ENCODE data around the gene BBS9.

Gene BBS9

DNA sequence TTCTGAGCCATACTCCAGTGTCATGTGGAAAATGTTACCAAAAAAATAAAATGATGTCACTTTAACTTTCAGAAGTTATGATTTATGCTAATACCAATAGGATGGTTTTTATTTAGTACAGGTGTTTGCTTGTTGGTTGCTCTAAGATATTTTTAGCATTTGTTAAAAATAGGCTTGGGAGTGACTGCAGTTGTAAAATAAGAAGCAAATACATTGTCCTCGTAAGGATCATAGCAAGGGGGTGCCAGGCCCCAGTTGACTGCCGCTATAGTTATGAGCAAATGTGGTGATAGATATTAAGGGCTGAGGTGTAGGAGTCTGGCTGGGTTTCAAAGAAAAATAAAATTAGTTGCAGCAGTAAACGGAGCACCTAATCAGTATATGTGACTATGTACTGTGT is 421.6 kb downstream of the BBS9 start:
- DNase-seq (ENCODE audit: low spot score), result no peak

DNA sequence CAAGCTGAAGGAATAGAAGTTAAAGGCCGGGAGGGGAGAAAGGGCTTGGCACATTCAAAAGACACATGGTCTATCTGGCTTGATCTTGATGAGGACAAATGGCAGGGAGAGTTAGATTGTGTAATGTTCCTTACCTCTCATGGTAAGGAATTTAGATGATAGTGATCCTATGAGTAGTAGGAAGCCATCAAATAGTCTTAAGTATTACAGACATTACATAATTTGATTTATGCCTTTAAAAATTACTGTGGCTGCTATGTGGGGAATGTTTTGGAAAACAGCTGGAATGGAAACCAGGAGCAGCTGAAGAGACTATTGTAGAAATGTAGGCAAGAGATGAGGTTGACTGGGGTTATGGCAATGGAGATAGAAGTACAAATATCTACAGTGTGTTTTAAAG is 424.7 kb downstream of the BBS9 start:
- no peak for DNase-seq (ENCODE audit: low spot score)

DNA sequence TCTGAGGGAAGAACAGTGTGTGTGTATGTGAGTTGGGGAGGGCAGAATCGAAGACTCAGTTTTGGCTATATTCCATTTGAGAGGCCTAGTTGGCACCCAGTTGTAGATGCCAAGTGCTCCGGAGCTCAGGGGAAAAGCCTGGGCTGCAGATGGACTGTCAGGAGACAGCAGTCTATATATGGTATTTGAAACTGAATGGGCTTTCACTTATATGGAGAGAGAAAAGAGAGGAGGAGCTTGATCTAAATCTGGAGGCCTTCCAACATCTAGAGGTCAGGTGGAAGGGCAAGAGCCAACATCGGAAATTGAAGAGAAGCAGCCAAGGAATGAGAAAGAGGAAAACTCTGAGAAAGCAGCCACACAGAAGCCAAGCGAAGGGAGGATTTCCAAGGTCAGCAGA is 425.2 kb downstream of the BBS9 start:
- DNase-seq (ENCODE audit: low spot score), result no peak

DNA sequence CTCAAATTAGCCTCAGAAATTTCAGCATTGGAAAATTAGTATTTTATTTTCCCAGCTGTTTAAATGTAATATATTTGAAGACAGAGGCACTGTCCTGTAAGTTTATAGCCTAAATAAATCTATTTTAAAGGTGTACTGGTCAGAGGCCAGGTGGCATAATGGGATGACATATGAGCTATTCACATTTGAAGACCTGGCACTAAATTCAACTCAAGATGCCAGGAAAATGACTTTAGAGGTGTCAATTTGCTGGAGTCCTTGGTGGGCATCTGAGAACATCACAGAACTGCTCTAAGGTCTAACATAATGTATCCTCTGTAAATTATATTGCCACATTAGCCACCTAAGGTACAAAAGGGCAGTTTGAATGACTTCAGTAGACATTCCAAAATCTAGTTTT is 427.1 kb downstream of the BBS9 start:
- DNase-seq (ENCODE audit: low spot score), result no peak

DNA sequence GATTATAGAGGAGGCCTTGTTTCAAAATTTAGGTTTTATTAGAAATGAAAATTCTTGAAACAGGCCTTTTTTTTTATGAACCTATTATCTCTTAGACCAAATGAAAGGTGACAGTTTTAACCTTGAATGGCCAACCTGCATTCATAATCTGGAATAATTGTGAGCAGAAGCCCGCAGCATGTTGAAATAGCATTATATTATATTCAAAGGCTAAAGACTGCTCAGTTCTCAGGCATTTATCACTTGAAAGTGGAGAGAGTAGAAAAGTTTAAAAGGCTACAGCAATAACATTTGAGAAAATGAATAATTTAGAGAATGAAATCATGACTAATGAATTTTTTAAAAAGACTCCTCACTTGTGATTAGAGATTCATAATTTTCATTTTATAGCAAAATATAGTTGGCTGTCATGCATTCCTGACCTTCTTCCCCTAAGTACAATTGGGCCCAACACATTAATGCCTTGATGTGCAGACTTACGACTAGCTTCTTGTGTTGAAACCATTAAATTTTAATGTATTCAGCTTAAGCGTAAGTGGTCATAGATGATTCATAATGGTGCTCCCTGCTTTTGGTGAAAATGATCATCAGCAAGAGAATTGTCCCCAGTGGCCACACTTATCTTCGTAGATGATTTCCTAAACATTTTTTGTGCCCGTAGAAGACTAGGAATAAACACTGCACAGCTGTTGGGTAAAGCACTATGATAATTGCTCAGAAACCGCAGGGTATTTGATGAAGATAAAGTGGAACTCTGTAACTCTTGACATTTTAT is 429.4 kb downstream of the BBS9 start:
- DNase-seq (ENCODE audit: low spot score), result no peak

DNA sequence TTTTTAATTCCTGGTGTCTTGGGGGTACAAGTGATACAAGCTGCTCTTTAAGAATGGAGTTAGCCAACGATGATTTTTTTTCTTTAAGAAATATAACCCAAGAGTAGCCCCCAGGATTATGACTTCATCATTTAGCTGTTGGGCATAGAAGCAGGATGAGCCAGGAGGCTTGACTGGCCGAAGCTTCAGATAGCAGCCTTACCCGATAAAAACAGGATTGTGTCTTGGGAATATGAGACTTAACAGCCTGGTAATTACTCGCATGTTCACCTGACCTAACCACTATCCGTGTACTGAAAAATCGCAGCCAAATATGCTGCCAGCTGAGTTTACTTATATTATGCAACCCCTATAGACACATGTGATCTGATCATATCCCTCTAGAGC is 430.0 kb downstream of the BBS9 start:
- no peak for DNase-seq (ENCODE audit: low spot score)

DNA sequence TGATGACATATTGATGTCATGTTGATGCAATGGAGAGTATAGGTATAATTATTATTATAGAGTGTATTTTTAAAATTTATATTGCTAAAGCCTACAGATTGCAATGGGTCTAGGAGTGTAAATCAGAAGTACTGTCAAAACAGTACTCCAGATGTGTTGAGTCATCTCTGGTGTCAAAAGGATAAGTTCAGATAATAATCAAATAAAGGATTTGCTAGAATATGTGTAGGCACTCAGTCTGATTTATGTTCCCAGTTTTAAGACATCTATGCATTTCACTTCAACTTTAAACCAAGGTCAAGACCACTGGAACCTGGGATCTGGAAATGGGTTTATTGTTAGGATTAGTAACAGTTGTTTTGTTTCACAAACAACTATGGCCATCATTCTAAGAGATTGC is 433.6 kb downstream of the BBS9 start:
- DNase-seq (ENCODE audit: low spot score), result no peak

DNA sequence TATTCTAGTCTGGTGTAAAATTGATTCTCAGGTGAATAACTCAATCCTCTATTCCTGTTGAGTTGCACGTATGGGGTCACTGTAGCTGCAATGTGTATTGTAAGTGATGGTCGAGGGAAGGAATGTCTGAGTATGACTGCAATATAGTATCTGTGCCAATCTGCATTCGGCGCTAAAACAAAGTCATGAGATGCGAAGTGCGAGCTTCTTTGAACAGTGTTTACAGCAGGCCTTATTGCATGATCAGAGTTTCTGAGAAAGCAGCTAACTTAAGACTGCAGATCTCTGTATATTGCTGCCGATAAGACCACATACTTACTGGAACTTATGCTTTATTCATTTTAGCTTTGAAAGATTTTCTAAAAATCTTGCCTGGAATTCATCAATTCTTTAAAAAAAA is 434.3 kb downstream of the BBS9 start:
- DNase-seq (ENCODE audit: low spot score), result no peak

DNA sequence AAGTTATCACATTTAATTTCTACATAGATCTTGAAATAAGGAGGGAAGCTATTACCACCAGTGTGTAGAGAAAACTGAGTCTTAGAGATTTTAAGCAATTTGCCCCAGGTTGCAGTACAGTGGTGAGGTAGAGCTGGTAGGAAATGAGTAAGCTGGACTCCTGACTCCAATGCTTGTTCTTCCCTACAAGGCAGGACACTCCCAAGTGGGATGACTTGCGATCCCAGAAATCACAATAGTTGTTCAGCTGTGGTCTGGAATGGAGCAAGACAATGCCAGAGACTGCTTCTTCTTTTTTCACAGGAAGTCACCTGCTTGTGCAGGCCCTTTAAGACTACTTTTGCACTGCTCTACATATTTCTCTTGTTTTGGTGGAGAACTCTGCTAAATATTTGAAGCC is 448.8 kb downstream of the BBS9 start:
- DNase-seq (ENCODE audit: low spot score), result no peak

DNA sequence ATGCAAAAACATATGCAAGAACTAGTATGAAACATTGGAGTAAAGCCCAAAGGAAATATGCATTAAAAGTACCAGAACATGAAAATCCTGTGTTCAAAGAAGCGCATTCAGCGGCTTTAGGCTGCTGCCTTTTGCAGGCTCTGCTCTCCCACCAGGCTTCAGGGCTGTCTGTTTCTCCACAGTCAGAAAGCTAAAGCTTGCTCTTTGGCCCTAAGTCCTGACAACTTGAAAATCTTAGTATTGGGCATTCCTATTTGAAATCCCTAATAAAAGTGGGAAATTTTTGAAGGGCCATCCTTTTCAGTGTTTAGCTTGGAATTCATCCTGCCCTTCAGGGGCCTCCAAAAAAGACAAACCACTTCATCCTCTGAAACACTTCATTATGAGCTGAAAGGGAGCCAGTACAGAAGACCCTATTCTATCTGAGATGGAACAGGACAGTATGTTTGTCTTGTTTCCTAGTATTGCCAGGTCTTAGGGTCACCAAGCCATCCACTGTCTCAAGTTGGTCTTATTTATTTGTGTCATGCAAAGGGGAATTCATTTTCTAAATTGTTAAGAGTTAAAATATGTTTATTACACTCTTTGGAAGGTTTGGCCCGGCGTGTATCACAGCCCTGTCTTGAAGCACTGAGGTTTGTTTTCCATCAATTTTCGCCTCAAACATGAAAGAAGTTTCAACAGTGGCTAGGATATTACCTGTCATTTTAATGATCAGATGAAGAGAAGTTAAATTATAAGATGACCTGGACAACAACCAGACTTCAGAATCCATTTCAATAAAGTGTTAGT is 449.7 kb downstream of the BBS9 start:
- DNase-seq (ENCODE audit: low spot score), result no peak

DNA sequence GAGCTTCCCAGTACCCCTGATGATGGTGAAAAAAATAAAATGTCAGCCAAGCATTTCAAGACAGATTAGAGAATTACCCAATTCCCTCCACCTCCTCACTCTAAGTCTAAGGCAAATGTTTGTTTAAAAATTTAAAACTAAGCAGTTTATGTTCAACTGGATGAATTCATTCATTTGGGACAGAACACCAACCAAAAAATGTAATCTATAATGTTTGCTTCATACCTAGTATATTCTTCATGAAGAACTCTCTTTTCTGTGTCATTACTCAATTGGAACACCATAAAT is 450.3 kb downstream of the BBS9 start:
- no peak for DNase-seq (ENCODE audit: low spot score)

DNA sequence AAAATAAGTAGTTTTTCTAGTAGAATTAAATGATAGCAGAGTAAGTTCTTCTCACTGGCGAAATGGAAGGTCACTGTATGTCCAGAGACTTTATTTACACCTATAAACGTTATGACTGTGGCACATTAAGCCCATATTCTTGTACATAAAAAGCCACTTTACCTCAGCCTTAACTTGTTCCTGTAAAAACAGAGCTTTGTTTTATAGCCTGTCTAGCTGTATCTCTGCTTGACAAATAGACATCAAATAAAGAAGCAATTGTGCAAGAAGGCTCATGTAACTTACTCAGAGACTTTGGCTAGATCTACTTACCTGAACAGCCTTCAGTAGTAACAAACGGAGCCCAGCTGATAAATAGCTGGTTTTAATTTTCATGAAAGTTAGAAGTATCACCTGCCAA is 451.9 kb downstream of the BBS9 start:
- DNase-seq (ENCODE audit: low spot score), result peak; percentile 11

DNA sequence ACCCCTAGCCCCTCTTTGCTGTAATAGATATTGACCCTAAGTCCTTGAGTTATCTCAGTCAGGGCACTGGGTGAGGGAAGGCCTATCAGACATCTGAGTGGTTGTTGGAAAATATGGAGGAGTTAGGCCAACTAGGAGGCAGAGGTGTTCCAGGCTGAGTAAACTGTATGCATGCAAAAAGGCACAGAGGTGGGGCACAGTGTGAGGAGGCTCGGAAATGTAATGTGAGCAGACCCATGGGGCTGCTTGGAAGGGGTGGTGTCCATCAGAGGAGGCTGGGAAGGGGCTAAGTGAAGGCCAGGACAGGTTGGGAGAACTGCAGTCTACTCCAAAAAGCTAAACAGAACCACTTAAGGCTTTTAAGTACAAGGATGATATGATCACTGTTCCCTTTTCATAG is 452.7 kb downstream of the BBS9 start:
- no peak for DNase-seq (ENCODE audit: low spot score)

DNA sequence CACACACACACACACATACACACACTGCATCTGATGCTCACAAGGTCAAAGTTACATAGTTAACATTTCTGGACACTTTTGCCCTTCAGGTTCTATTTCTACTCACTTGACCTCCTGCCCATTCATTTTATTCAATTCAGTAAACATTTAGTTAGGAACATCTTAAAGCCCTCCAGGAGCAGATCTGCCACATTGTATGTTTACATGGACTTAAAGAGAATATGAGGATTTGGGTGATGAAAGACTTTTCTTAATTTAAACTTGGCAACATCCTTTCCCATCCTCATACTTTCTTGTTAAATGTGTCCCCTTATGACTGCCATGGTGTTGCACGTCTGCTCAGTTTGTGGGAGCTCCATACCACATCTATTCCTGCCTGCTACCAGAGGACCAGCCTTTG is 453.2 kb downstream of the BBS9 start:
- DNase-seq (ENCODE audit: low spot score), result no peak

DNA sequence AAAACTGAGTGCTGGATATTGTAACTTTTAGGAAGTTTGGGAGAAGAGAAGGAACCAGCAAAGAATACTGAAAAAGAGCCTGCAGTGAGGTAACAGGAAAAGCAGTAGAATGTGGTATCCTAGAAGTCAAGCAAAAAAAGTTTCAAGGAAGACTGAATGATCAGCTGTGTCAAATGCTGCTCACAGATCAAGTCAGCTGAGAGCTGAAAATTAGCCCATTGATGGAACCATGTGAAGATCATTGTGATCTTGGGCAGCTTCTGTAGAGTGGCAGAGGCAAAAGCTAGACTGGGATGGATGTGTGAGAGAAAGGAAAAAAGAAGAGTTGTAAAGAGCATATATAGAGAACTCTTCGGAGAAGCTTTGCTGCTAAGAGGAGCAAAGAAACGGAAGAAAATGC is 460.5 kb downstream of the BBS9 start:
- no peak for DNase-seq (ENCODE audit: low spot score)

DNA sequence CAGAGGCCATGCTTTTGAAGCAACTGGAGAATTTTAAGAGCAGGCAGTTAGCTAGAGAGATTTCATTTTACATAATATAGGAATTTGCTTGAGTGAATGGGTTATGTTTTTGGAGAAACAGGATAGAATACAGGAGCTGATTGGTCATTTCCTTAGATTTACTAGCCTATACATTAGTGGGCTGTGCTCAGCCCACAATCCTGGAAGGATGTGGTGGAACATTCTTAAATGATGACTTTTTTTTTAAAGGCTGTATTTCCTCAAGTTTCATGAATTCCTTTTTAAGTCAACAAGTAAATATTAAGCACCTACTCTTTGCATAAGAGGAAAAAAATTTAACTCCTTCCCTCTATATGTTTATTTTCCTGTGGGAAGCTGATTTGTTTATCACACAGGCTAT is 461.6 kb downstream of the BBS9 start:
- DNase-seq (ENCODE audit: low spot score), result no peak

DNA sequence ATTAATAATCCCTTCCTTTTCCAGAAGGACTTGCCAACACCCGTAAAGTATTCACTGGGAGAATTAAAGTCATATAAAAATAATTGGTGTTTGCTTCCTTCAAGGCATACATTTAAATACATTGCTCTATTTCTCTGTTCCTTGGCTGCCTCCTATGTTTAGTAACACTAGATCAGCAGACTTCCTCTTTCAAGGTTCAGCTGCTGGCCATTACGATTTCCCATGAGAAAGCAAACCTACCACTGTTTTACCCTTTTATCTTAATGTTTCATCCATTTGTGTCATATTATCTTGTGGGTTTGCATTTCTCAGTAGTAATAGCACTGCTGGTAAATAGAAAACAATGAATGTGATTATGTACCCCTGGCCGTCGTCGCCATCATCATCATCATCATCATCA is 462.1 kb downstream of the BBS9 start:
- DNase-seq (ENCODE audit: low spot score), result no peak

DNA sequence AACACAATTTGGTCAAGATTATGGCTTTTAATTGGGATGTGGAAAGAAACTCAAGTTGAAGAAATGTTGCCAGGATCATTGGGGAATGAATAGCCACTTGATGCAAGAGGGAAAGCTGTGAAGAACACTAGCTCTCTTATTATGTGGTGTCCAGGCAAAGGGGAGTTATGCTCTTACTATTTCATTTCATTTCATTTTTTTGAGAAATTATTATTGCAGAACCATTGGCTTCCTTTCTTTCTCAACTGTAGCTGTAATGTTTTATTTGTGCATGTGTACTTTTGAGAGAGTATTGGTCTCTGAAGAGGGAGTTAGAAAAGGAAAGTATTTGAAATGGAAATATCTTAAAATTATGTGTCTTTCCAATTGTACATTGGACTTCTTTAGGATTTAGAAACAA is 463.4 kb downstream of the BBS9 start:
- DNase-seq (ENCODE audit: low spot score), result no peak

DNA sequence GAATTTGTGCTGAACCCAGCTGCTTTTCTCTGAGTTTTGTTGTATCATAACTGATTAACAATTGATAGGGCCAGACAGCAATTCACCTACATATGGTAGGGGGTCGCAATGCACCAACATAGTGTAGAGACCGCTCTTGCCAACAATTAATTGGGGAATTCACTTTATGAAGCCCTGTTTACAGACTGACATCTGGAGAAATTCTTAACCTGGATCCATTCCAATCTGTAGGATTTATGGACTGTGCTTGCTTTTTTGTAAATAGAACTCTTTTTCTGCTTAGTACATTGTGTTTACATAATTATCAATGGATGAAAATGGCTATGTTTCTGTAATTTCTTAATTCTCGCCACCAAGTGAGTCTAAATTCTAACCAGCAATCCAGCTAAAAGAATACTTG is 464.2 kb downstream of the BBS9 start:
- DNase-seq (ENCODE audit: low spot score), result no peak

DNA sequence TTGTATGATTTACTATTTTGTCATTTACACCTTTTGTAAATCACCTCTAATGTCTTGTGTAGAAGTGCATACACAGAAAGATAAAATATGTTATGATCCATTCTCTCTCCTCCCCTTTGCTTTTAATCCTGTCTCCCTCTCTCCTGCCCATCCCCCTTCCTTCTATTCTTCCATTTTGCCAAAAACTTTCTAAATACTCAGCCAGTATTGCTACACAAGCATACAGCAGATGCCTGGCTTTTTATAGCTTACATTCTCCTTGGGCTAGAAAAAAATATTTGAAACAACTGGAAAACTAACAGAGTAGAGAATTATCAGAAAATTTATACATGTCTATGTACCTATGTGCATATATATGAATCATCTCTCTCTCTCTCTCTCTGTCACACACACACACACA is 467.3 kb downstream of the BBS9 start:
- no peak for DNase-seq (ENCODE audit: low spot score)

DNA sequence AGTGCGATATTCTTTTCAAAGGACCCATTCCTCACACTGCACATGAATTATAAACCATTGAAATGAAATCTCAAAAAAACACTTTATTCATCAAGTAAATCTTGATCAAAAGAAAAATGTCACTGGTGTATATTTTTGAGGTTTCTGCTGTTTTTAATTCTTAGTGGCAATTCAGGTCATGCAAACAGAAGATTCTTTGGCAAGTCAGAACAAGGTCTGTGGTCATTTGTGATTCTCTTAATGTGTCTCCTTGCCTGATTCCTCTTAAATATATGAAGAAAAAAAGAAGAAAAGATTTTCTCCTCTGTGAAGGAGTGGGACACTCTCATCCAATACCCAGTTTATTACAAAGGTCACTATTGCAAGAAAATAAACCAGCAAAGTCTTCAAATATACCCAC is 467.8 kb downstream of the BBS9 start:
- DNase-seq (ENCODE audit: low spot score), result no peak

DNA sequence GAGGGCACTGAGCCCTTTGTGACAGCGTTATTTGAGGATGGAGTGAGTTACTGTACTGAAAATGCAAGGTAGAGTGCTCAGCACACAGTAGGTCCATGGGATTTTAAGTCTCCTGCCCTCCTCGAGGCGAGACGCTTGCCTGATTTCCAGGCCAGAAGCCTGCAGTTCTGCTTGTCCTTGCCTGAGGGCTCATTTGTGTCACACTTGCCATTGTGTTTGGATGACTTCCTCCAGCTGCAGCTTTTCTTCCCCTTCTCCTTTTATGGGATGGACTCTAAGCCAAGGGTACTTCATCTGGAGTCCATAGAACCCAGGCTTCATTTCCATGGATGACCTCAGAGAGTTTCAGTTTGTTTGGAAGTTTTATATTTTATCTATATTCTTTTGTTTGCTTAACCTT is 471.7 kb downstream of the BBS9 start:
- no peak for DNase-seq (ENCODE audit: low spot score)

DNA sequence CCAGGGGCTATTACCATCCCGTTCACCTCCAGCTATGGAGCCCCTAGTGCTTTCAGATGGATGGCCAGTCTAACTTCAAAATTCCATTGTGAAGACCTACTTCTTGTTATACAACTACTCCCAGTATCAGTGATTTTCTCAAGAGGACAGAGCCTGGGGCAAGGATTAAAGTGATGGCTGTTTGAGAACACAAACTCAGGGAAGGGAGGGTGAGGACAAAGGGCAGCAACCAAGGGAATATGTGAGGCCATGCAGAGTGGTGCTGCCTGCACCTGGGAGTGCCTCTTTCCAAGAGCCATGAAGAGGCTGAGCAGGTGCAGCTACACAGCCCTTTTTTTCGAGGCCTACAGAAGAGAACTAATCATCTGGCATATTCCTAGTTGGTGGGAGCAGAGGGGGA is 472.5 kb downstream of the BBS9 start:
- no peak for DNase-seq (ENCODE audit: low spot score)

DNA sequence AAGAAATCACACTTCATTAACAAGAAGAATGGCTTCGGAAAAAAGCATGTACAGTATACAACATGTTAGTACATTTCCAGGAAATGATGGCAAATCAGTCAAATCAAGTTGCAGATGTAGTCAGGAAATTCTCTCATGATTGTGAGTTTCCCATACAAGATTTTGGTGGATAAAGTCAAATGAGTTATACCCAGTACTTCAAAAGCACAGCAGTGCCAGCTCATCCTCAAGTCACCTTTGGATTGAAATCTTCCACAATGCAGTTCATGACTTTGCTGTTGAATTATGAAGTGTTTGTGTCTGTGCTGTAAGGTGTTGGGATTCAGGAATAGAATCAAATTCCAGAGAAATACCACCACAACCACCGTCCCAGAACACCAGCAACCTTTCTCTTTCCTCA is 474.7 kb downstream of the BBS9 start:
- DNase-seq (ENCODE audit: low spot score), result no peak

Data from COLO829 (cell line).